ENCODE data around the gene ACTL10.

ACTL10 gene

DNA sequence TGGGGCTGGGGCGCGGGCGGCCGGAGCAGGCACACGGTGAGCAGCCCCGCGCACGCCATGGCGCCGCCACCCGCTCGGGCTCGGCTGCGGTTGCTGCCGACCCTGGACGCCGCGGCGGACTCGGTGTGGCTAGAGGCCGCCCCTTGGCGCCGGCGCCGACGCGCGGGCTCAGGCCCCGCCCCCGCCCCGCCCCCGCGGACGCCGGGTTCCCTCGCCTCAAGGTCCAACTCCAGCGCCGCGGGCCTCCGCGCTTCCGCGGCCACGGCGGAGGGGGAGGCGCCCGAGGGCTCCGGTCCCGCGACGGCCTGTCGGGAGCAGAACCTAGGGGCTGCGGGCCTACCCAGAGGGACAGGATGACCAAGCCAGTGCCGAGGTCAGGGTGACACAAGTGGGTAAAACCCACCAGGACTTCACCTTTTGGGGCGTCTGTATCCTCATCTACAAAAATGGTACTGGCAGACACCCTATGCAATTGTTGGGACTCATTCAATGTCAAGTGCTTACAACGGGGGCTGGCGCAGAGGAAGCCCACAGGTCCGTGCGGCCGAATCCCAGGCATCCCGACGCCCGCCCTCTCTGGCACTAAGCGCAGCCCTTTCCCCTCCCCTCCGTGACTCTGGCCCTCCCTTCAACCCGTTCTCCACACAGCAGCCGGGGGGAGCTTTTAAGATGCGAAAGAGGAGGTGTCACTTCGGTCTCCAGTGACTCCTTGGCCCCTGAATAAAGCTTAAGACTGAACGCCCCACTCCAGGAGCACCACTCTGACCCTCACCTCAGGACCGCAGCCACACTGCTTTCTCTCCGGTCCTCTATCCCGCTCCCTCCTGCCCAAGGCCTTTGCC lies 7.8 kb downstream of the ACTL10 start, which contains the start of gene NECAB3:
TSS of gene NECAB3 (minus strand) at position 135 of the 842 bp plus-strand sequence. CDS start at position 59, 76 bp downstream.
- TF ChIP-seq, protein P1, sequence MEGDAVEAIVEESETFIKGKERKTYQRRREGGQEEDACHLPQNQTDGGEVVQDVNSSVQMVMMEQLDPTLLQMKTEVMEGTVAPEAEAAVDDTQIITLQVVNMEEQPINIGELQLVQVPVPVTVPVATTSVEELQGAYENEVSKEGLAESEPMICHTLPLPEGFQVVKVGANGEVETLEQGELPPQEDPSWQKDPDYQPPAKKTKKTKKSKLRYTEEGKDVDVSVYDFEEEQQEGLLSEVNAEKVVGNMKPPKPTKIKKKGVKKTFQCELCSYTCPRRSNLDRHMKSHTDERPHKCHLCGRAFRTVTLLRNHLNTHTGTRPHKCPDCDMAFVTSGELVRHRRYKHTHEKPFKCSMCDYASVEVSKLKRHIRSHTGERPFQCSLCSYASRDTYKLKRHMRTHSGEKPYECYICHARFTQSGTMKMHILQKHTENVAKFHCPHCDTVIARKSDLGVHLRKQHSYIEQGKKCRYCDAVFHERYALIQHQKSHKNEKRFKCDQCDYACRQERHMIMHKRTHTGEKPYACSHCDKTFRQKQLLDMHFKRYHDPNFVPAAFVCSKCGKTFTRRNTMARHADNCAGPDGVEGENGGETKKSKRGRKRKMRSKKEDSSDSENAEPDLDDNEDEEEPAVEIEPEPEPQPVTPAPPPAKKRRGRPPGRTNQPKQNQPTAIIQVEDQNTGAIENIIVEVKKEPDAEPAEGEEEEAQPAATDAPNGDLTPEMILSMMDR (IDR thresholded peaks at IDR 0.05; ENCODE audit: insufficient read depth, low read depth, low read length, missing control alignments): no peak
- peak within 1 kb of the TSS; percentile 61 for H3K4me3 ChIP-seq (ENCODE audit: low read length)
- DNase-seq (ENCODE audit: low read depth): peak; percentile 67

GRCh38 chr20:33675136-33675959 lies 8.6 kb downstream of the ACTL10 start:
- DNase-seq (ENCODE audit: low read depth): no peak
- TF ChIP-seq, protein P1 (IDR thresholded peaks at IDR 0.05; ENCODE audit: insufficient read depth, low read depth, low read length, missing control alignments): no peak
- H3K4me3 ChIP-seq (ENCODE audit: low read length): peak overlapping the region; percentile 61

DNA sequence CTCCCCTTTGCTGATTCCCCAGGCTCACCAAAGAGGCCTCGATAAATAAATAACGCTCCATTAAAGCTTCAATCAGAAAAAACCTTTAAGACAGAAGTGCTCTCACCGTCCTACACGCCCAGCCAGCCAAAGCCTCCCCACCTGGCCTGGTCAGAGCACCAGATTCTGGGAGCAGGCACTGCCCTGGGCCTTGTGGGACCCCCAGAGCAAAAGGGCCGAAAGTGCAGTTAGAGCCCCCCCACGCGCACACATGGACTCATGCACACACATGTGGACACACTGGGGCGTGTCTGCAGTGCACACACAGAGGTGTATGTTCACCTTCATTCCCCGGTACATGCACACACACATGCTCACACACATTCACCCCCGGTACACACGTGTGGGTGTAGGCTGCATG lies 9.4 kb downstream of the ACTL10 start:
- no peak for DNase-seq (ENCODE audit: low read depth)
- no peak overlapping the region for H3K4me3 ChIP-seq (ENCODE audit: low read length)
- TF ChIP-seq, protein P1 (IDR thresholded peaks at IDR 0.05; ENCODE audit: insufficient read depth, low read depth, low read length, missing control alignments): no peak

DNA sequence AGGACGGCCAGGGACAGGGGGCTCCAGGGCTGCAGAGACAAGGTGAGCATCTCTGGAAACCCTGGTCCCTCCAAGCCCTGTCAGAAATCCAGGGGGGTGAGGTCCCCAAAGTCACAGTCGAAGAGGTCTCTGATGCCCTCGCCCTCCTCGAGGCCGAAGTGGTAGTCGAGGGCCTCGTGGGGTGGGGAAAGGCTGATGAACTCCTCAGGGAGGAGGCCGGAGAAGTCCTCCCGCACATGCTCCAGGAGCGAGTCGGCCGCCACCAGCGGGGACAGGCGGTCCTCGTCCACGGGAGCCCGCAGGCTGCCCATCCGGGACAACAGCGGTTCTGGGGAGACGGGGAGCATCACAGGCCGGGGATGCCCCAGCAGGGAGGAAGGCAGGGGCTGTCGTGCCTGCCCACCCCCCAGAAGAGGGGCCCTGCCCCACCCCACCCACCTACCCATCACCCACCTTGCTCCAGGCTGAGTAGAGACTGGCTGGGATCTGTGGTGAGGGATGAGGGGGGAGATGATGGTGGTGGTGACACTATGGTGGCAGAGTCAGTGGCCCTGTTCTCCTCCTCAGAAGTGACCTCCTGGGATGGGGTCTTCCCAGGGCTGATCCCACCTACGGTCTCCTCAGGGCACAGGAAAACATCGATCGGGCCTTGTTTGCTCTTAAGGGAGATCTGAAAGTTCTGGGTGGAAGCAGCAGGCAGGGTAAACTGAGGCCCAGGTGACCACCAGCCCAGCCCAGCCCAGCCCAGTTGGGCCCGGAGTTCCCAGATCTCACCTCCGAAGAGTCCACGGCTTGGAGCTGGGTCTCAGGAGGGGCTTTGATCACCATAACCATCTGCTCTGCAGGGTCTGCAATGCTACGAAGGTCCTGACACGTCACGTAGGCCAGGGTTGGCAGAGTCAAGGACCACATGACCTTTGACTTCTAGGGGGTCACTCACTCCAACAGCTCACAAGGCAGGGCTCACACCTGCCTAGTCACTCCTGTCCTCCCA lies 10.2 kb downstream of the ACTL10 start:
- H3K4me3 ChIP-seq (ENCODE audit: low read length): no peak overlapping the region
- TF ChIP-seq, protein P1 (IDR thresholded peaks at IDR 0.05; ENCODE audit: insufficient read depth, low read depth, low read length, missing control alignments): no peak
- no peak for DNase-seq (ENCODE audit: low read depth)

GRCh38 chr20:33677991-33678702 lies 11.4 kb downstream of the ACTL10 start:
- H3K4me3 ChIP-seq (ENCODE audit: low read length): no peak overlapping the region
- no peak for DNase-seq (ENCODE audit: low read depth)
- TF ChIP-seq, protein P1 (IDR thresholded peaks at IDR 0.05; ENCODE audit: insufficient read depth, low read depth, low read length, missing control alignments): no peak

Measured in epithelial cell of esophagus (primary cell).